HG03135 (cell line): ENCODE data around the gene HERC4.
"Not testable (repeated sequence)": the region's sequence is repeated elsewhere in the genome, so short reads cannot be mapped to it uniquely, and the experiment has no call there.

Source experiments
- ATAC-seq: cut with Tn5 transposase; IDR thresholded peaks from one replicate; pipeline ENCODE4 v1.9.1; 2021; ENCODE audit warnings: mild to moderate bottlenecking, moderate library complexity; ENCODE audit not compliant: unreplicated experiment

Gene HERC4

DNA sequence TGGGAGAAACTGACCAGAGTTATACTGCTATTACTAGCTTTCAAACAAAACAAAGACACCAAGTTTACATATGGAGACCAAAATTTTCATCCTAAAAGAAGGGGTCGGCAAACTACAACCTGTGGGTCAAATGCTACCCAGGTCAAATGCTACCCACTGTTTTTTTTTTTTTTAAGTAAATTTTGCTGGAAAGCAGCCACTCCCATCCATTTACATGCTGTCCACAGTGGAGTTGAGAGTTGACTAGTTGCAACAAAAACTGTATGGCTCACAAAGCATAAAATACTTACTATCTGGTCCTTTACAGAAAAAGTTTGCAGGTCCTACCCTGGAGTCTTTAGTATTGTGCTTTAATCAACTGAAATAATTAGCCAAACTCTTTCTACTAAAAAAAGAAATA, 99.2 kb downstream of the HERC4 start:
- ATAC-seq, result no peak

DNA sequence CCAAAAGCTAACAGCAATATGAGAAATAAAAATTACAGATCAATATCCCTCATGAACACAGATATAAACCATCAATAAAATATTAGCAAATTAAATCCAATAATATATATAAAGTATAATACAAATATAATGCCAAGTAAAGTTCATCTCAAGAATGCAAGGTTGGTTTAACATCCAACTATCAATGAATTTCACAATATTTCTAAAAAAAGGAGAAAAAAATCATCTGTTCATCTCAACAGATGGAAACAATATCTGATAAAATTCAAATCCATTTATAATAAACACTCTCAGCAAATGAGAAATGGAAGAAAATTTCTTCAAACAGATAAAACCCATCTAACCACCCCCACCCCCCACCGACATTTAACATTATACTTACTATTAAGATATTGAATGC, 103.8 kb downstream of the HERC4 start:
- ATAC-seq, result no peak

DNA sequence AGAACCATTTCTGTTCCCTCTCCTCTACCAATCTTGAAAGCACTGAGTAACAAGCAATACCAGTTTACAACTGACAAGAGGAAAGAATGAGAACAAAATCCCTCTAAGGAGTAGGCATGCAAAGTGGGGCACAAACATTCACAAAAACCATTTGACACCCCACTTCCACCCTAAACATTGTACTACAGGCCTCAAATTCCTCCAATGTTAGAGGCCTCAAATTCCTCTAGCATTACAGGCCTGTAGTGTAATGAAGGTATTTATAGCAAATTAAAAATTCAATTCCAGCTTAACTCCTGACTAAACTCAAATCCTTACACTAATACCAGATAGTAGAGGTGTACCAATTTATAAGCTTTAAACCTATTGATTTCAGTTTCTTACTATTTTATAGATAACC, 105.2 kb downstream of the HERC4 start:
- no peak for ATAC-seq

DNA sequence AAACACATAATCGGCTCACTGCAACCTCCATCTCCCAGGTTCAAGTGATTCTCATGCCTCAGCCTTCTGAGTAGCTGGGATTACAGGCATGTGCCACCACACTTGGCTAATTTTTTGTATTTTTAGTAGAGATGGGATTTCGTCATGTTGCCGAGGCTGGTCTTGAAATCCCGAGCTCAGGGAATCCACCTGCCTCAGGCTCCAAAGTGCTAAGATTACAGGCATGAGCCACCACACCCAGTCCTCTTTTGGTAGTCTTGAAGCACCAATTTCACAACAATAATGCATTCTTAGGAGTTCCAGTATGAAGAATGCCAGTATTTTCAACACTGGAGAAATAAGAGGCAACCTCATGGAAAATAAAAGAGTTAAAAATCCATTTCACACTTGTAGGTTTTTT, 109.0 kb downstream of the HERC4 start:
- not testable (repeated sequence) for ATAC-seq

DNA sequence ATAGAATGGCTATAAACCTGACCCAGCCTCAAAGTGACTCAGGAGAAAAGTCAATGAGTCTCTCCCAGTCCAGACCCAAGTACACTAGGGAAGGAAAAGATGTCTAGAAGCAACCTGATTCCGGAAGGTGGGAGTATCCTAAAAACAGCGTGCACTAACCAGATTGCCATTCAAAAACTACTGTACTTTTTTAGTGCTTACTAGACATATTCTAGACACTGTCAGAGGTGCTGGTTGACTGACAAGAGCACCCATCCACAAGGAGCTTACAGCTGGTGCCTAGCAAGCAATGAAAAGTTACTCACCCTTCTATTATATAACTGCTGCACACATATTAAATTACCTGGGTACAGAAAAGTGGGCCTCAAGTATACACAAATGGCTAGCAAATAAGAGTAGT, 109.6 kb downstream of the HERC4 start:
- ATAC-seq, result no peak

DNA sequence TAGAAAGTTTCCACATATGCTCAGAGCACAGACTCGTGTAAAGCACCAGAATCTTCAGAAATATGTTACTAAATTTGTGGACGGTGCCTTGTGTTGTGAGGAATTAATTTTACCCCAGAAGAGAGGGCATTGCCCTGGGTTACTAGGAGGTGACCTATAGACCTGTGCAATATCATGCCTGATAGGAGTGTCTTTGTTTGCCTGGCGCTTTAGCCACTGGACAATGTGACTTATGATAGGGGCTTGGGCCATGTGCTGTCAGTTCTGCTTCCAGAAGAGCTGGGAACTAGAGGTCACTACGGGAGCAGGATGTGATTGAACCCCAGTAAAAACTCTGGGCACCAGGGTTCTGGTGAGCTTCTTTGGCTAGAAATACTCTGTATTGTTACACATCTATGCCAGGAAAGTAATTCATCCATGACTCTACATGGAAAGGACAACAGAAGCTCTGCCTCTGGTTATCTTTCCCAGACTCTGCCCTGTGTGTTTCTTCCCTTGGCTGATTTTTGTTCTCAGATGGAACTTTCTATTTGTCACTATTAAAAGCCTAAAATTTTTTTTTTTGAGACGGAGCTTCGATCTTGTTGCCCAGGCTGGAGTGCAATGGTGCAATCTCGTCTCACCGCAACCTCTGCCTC, 115.1 kb downstream of the HERC4 start:
- no peak for ATAC-seq

DNA sequence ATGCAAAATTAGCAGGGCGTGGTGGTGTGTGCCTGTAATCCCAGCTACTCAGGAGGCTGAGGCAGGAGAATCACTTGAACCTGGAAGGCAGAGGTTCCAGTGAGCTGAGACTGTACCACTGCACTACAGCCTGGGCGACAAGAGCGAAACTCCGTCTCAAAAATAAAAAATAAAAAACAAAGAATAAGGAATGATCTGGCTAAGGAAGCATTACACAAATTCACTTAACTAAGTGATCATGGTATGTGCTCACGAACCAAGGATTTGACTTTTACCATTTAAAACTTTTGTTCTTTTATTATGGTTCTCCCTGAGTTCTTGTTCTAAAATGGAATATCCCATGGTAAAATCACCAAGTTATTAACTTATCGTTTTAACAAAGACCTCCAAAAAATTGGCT, 119.5 kb downstream of the HERC4 start:
- no peak for ATAC-seq

DNA sequence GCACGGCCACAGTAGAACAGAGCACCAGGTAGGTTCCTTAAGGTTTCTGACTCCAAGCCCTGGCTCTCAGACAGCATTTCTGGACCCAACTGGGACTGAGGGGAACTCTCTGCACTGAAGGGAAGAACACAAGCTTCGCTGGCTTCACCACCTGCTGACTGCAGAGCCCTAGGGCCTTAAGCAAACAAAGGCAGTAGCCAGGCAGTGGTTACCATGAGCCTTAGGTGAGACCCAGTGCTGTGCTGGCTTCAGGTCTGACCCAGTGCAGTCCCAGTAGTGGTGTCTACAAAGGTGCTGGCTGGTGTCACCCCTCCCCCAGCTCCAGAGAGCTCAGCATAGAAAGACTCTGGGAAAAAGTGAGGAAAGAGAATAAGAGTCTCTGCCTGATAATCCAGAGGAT, 131.2 kb downstream of the HERC4 start:
- no peak for ATAC-seq

DNA sequence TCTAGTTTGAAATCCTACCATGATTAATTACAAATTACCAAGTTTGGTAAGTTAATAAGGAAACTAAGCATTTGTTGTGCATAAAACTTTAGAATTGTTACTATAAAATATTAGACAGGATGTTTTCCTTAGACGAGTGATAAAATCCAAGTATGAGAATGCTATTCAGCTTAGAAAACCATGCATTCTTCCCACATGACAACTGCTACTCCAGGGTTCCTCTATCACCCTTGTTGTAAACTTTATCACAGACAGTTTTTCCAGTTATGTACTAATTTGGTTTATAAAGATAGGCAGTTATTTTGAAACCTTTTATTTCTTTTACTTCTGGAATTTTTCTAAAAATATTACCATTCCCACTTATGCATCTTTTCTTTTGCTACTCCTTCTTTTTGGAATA, 138.7 kb downstream of the HERC4 start:
- ATAC-seq, result no peak

DNA sequence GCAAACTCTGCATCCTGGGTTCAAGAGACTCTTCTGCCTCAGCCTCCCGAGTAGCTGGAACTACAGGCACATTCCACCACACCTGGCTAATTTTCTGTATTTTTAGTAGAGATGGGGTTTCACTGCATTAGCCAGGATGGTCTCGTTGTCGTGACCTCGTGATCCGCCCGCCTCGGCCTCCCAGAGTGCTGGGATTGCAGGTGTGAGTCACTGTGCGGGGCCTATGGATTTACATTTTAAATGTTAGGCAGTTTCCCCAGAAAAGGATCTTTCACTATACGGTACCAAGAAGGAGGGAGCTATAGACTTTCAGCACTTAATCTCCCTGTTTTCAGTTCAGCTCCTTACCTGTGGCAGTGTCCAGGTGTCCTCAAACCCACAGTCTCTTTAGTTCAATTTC, 139.9 kb downstream of the HERC4 start:
- no peak for ATAC-seq

DNA sequence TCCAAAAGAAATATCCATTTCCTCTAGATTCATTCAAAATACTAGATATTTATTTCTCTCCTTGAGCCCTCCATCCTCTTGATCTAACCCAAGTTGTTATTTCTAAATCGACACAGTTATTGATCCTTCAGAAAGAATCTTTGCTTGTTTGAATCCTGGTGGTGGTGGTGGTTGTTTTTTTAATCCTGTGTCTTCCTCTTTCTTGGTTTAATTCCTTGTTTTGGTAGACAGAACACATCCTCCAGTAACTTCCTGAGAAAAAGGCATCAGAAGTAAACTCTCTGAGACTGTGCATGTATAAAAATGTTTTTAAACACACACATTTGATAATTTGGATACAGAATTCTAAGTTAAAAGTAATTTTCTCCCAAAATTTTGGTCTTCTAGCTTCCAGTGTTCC, 140.7 kb downstream of the HERC4 start:
- no peak for ATAC-seq

DNA sequence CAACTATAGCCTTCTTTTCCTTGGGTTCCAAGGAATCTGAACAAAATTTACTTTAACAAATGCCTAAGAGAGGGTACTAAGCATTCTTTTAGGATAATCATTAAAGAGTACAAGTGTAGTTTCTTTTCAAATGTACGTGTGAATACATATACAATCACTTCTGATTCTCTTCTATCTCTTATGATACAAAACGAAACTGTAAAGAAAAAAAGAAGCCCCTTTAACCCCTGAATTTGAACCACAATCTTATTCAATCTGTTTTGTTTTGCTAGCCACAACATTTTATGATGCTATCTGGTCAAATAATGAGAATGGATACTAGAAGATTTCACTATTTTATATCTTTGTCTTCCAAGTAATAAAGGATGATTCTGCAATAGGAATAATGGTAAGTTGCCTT, 141.9 kb downstream of the HERC4 start:
- no peak for ATAC-seq

DNA sequence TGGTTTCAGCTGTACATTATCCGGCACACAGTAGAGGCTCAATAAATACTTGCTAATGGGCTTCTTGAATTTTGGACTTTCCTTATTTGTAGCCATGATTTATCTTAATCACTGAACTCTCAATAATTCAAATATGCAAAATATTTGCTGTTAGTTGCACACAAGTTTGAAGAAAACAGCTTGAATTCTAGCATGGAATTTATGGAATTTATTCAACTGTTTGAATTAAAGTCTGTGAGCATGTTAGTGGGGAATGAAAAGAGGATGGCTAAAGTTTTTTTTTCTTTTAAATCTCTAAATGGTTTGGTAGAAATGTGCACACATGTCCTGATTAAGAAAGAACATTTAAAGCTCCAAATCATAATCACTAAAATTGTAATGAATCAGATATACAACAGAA, 148.1 kb downstream of the HERC4 start:
- ATAC-seq, result no peak

DNA sequence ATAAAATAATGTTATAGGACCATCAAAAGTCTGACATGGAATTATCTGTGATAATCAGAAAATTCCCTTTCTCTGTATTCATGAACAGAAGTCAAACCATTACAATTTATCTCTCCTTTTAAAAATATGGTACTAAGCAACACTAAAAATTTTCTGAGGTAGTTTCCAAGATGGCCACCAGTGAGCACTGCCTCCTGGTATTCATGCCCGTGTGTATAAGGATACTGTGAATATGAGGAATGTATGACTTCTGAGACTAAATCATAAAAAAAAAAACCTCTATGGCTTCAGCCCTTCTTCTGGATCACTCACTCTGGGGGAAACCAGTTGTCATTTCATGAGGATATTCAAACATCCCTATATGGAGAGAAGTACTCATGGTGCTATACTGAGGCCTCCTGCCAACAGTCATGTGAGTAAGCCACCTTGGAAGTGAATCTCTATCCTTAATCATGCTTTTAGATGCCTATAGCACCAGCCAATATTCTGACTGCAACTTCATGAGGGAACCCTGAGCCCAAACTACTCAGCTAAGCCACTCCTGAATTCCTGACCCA, 149.6 kb downstream of the HERC4 start:
- ATAC-seq, result no peak

DNA sequence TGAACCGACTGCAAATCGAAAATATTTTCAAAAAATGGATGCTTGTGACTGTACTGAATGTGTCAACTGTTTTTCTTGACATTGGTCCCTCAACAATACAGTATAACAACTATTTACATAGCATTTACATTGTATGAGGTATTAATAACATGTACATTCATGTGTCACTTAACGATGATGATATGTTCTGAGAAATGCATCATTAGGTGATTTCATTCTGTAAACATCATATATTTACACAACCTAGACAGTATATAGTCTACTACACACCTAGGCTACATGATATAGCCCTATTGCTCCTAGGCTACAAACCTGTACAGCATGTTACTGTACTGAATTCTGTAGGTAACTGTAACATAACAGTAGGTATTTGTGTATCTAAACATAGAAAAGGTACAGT, 150.9 kb downstream of the HERC4 start:
- no peak for ATAC-seq

DNA sequence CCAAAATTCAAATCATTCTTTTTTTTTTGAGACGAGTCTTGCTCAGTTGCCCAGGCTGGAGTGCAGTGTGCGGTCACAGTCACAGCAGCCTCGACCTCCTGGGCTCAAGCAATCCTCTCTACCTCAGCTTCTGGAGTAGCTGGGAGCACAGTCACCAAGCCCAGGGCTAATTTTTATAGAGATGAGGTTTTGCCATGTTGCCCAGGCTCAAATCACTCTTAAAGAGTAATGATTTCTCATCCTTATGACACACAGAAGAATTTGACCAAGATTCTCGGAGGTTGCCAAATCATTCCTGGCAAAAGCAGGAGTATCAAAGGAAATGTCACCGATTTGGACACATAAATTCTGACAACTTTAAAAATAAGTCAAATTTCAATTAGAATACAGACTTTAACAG, 151.5 kb downstream of the HERC4 start:
- no peak for ATAC-seq

DNA sequence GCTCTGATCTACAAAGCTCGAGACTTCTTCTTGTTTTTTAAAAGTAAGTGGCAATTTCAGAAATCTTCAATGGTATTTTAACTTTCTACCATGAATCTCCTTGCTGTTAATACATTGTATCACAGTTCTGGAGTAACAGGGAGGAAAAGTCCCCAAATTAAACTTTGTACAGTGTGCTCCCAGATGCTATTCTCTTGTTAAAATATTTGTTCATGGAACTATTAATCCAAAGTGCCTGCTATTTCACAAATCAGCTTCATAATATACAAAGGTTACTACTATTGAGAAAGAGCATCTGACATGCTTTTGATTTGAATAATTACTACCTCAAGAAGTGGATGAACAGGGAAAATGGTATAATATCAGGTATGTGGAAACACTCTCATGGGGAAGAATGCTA, 154.0 kb downstream of the HERC4 start:
- ATAC-seq, result no peak

DNA sequence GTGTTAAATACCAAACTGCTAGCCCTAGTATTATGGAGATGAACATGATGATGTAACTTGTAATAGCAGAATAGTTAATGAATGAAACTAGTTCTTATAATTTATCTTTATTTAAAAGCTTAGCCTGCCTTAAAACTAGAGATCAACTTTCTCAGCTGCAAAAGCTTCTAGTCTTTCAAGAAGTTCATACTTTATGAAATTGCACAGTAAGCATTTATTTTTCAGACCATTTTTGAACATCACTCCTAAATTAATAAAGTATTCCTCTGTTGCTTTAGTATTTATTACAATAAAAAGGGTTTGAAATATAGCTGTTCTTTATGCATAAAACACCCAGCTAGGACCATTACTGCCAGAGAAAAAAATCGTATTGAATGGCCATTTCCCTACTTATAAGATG, 157.4 kb downstream of the HERC4 start:
- no peak for ATAC-seq

DNA sequence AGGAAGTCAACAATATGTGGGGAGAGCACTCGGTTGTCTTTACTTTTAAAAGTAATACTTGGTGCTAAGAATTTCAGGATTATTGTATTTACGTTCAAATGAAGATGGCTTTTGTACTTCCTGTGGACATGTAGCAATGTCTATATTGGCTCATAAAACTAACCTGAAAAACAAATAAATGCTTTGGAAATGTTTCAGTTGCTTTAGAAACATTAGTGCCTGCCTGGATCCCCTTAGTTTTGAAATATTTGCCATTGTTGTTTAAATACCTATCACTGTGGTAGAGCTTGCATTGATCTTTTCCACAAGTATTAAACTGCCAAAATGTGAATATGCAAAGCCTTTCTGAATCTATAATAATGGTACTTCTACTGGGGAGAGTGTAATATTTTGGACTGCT, 157.9 kb downstream of the HERC4 start:
- ATAC-seq, result no peak

DNA sequence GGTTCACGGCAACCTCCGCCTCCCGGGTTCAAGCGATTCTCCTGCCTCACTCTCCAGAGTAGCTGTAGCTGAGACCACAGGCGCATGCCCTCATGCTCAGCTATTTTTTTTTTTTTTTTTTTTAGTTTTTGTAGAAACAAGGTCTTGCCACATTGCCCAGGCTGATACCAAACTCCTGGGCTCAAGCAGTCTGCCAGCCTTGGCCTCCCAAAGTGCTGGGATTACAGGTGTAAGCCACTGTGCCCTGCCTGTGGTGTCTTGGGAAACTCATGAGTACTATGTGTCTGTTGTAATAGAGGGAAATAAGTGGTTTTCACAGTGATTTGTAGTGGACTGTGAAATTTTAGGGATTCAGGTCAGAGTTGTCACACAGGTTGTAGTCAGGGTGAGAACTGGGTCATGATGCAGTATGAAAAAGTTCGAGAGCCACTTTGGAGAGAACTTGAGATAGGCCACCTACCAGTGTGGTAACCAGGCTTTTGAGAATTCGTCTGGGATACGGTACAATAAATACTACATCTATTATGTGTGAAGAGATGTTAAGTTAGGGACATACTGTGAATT, 160.2 kb downstream of the HERC4 start:
- ATAC-seq, result no peak

DNA sequence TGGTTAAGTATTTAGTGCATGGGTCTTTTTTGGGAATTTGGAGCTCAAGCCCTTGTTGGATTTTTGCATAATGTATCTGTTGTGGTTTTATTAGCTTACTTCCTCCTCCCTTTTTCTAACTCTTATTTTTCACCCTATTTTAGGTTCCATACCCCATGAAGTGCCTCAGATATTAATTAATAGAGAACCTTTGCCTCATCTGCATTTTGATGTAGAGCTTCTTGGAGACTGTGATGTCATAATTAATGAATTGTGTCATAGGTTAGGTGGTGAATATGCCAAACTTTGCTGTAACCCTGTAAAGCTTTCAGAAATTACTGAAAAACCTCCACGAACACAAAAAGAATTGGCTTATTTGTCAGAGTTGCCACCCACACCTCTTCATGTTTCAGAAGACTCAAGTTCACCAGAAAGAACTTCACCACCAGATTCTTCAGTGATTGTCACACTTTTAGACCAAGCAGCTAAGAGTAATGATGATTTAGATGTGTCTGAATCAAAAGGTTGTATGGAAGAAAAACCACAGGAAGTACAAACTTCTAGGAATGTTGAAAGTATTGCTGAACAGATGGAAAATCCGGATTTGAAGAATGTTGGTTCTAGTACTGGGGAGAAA, 162.6 kb downstream of the HERC4 start:
- no peak for ATAC-seq

DNA sequence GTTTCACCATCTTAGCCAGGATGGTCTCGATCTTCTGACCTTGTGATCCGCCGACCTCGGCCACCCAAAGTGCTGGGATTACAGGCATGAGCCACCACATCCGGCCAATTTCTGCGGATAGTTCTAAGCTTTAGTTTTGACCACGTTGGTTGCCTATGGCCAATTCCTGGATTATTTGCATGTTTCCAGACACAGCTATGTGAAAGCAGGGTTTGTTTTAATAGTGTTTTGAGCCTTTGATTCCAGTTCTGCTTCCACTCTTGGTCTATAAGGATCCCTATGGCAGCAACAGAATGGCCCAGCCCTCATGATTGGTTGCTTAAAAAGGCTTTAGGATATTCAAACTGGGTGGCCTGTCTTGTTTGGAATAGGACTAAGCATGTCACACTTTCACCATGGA, 171.5 kb downstream of the HERC4 start:
- ATAC-seq, result no peak

DNA sequence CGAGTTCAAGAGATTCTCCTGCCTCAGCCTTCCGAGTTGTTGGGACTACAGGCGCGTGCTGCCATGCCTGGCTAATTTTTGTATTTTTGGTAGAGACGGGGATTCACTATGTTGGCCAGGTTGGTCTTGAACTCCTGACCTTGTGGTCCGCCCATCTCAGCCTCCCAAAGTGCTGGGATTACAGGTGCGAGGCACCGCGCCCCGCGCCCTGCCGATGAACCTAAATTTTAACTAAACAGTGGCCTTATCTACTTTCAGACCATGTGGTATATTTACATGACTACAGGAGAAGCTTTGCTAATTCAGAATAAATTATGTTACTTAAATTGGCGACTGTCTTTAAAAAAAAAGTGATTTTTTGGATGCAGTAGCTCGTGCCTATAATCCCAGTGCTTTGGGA, 181.4 kb downstream of the HERC4 start:
- no peak for ATAC-seq
